Measurements from ENCODE around the gene GTF2A2. TPM values are rescaled to one million over a fixed set of nuclear protein-coding genes. Genes with fewer than 3 reads are reported as not detected.

GTF2A2 gene
- total RNA-seq, 6 experiments from 2014 or later, result 162 to 183 (median 183) TPM

- H3K9me3 Mint-ChIP-seq, result no peaks in the 10 kb centered on the region
- no peak for TF ChIP-seq CTCF (IDR thresholded peaks at IDR 0.05)
- no peaks in the 10 kb centered on the region; the same call in 1 of the 2 replicates for H3K27me3 Mint-ChIP-seq (ENCODE audit: insufficient read depth)
- peaks cover 11% of the 10 kb centered on the region for H3K4me1 Mint-ChIP-seq (ENCODE audit: low read depth)
- H3K36me3 Mint-ChIP-seq (ENCODE audit: low read depth), result no peaks in the 10 kb centered on the region
- H3K27ac Mint-ChIP-seq, result no peak overlapping the region
- H3K4me3 Mint-ChIP-seq, result no peak overlapping the region
- no peak for DNase-seq
Observed at GRCh38 chr15:59590027-59590426, 67.3 kb downstream of the GTF2A2 start.

Other genes starting within 250 kb of the GTF2A2 start
- gene FAM81A, start 219.3 kb downstream of the GTF2A2 start, total RNA-seq (2021; fragmentation: NEBNext Ultra II Directional; extraction: Animal tissue kit (Norgen Biotek cat#: 25700)), result not detected
- gene GCNT3, start 45.7 kb downstream of the GTF2A2 start, total RNA-seq (2021; fragmentation: NEBNext Ultra II Directional; extraction: Animal tissue kit (Norgen Biotek cat#: 25700)), result not detected
- 10 to 100 TPM; 60.8 to 68.0 (median 63.5) TPM for gene BNIP2, start 31.8 kb upstream of the GTF2A2 start, total RNA-seq (2021; fragmentation: NEBNext Ultra II Directional; extraction: Animal tissue kit (Norgen Biotek cat#: 25700))